TTC549 (cell line): Measurements from ENCODE around the gene MAST3.

Experiments
- FAIRE-seq: peaks from 2 replicates; lab custom pipeline; 2012; peaks lifted over from hg19 to GRCh38; lab: Jason Lieb, UNC

Gene MAST3

GRCh38 chr19:18097217-18097992 is at the start of gene MAST3:
Gene MAST3 (plus strand): TSS chr19:18097778. CDS start chr19:18097793, 15 bp downstream.
- FAIRE-seq, result no peak

- FAIRE-seq, result no peak
Measured at GRCh38 chr19:18049385-18049784, 48.2 kb upstream of the MAST3 start.

- FAIRE-seq, result no peak
Measured at GRCh38 chr19:18051887-18052286, 45.7 kb upstream of the MAST3 start.

DNA sequence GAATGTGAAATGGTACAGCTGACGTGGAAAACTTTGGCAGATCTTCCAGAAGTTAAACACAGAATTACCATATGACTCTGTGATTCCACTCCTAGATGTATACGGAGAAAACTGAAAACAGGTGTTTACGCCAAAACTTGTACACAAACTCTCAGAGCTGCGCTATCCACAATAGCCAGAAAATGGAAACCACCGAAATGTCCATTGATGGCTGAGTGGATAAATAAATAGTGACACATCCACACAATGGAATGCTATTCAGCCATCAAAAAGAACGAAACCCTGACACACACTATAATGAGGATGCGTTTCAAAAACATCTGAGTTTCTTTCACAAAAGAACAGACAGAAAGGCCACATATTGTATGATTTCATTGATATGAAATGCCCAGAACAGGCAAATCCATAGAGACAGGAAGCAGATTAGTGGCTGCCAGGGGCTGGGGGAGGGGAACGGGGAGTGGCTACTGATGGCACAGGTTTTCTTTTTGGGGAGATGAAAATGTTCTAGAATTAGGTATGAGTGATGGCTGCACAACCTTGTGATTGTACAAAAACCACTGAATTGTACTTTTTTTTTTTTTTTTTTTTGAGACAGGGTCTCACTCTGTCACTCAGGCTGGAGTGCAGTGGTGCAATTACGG is 43.9 kb upstream of the MAST3 start:
- no peak for FAIRE-seq

DNA sequence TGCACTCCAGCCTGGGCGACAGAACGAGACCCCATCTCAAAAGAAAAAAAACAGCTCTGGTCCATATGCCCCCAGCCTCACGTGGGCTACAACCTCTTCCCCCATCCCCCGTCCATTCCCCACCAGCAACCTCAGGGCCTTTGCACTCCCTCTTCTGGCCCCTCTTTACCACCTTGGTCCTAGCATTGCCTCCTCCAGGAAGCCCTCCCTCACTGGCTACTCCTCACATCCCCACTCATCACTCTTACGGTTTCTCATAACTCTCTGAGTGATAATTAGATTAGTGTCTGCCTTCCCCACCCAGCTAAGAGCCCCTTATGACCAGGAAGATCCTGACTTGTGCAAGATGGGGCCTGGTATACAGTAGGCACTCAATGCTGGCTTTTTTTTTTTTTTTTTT is 41.6 kb upstream of the MAST3 start:
- FAIRE-seq, result no peak

DNA sequence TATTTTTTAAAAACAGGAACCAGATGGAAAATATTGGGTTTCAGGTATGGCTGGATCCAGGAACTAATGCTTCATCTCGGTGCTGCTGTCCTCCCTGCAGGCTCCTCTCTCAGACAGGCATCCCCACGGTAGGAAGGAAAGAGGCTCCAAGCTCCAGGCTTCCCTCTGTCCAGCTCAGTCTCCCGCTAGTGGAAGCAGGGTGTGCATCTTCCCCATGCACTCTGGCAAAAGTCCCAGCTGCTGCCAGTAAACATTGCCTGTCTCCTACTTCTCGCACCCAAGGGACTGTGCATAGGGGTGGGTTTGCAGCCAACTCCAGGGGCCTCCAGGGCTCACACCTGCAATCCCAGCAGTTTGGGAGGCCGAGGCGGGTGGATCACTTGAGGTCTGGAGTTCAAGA is 40.0 kb upstream of the MAST3 start:
- FAIRE-seq, result no peak

GRCh38 chr19:18058208-18059009 is 39.2 kb upstream of the MAST3 start:
- FAIRE-seq, result no peak

DNA sequence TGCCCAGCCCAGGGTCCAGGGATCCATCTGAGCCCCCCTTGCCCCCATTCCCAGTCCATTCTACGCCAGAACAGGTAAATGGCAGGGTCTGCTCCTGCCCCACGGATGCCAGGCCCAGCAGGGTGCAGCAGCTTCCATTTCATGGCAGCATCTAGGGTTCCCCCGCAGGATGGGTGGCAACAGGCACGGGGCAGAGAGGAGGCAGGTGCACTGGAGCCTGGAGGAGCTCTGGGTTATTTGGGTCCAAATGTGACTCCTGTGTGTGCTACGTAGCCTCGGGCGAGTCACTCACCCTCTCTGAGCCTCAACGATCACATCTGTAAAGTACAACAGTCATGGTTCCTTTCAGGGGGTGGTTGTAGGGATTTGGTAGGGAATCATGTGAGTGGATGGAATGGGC is 38.3 kb upstream of the MAST3 start:
- FAIRE-seq, result no peak

DNA sequence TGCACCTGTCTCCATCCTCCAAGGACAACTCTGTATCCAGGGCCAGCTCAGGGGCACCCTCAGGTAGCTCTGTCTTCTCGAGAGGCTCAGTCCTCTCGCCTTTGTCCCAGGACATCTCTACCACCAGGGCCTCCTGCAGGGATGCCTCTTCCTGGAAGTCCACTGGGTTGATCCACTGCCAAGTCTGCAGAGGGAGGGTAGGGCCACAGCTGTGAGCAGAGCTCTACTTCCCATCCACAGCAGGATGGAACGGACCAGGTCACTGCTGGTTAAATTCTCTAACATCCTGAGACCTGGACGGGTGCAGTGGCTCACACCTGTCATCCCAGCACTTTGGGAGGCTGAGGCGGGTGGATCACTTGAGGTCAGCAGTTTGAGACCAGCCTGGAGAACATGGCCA is 37.7 kb upstream of the MAST3 start:
- no peak for FAIRE-seq

DNA sequence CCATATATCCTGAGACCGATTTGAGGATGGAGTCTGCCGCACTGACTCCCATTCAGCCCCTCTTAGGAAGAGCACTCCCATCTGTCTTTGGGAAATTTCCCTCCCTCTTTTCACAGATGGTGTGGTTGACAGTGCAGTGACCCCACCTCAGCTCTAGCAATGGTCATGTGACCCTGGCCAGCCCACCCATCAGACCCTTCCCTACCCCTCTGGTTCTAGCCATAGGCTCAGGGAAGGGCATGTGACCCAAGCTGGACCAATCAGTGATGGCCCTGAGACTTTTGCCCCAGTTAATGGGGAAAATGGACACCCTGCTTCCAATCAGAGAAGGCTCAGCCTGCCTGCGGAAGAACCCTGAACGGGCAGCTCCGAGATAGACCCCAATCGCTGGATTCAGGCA is 37.1 kb upstream of the MAST3 start:
- FAIRE-seq, result no peak

GRCh38 chr19:18062028-18062427 is 35.5 kb upstream of the MAST3 start:
- no peak for FAIRE-seq

GRCh38 chr19:18063463-18063862 is 34.1 kb upstream of the MAST3 start:
- FAIRE-seq, result no peak

DNA sequence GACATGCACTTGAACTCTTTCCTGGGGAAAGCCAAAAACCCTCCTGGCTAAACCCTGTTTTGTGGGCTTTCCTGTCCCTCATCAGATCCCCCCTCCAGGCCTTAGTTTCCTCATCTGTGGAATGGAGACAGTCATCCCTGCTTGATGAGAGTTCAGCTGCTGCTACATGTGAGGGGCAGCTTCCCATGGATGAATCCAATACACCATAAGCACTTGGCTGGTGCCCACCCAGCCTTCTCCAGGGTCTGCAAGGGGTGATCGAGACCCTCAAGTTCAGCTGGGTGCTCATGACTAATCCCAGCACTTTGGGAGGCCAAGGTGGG is 32.4 kb upstream of the MAST3 start:
- FAIRE-seq, result no peak

GRCh38 chr19:18068395-18068794 is 29.2 kb upstream of the MAST3 start:
- no peak for FAIRE-seq

- FAIRE-seq, result no peak
Measured at GRCh38 chr19:18069383-18069782, 28.2 kb upstream of the MAST3 start.

DNA sequence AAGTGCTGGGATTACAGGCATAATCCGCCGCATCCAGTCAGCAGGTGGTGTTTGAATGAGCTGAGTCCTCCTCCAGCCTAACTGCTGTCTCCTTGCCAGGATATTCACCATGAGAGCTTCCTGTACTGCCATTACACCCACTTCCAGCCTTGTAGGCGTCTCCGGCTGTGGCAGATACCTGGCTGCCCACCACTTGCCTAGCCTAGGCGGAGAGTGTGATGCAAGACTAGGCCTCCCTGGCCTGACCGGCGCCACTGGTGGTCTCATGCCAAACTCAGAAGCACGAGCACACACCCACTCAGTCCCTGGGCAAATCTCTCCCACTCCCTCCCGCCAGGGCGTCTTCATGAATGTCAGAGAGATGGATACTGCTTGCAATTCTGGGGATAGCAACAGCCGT is 27.4 kb upstream of the MAST3 start:
- FAIRE-seq, result no peak

DNA sequence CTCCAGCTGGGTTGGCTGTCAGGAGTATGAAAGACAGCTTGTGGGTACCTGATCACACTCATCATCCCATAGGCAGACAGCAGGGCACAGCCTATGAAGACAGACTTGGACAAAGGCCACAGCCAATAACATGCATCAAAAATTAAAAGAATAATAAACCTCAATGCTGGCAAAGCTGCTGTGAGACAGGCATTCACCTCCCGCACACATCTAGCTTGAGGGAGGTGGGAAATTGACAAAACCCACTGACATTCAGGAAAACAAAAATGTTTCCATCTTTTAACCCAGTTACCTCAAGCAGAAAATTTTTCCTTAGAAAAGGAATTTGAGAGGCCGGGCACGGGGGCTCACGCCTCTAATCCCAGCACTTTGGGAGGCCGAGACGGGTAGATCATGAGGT is 25.2 kb upstream of the MAST3 start:
- no peak for FAIRE-seq

- no peak for FAIRE-seq
Measured at GRCh38 chr19:18073197-18073596, 24.4 kb upstream of the MAST3 start.

DNA sequence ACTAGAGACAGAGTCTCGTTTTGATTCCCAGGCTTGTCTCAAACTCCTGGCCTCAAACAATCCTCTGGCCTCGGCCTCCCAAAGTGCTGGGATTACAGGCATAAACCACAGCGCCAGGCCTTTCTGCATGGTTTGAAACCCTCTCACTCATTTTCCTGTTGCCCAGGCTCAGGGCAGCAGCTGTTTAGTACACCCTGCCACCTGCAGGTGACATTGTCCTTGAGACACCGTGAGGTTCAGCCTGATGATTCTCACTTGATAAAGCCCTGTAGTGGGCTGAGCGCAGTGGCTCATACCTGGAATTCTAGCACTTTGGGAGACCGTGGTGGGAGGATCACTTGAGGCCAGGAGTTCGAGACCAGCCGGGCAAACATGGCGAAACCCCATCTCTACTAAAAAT is 23.4 kb upstream of the MAST3 start:
- no peak for FAIRE-seq

- no peak for FAIRE-seq
Measured at GRCh38 chr19:18083929-18084684, 13.5 kb upstream of the MAST3 start.

GRCh38 chr19:18085702-18086457 is 11.7 kb upstream of the MAST3 start:
- FAIRE-seq, result no peak

GRCh38 chr19:18086590-18087138 is 10.9 kb upstream of the MAST3 start, which contains the start of gene IL12RB1:
Gene IL12RB1 (minus strand): TSS chr19:18086934. CDS start chr19:18086823, 111 bp downstream.
- no peak for FAIRE-seq
